ENCODE measurements around the gene MAML2. TPM values are rescaled to one million over a fixed set of nuclear protein-coding genes. Genes with fewer than 3 reads are reported as not detected.

MAML2 gene
- total RNA-seq, 5 donors from 2014 or later (not counting 1 experiment from before 2014, with no cell fraction given), result 30.4 to 66.7 (median 35.1) TPM

DNA sequence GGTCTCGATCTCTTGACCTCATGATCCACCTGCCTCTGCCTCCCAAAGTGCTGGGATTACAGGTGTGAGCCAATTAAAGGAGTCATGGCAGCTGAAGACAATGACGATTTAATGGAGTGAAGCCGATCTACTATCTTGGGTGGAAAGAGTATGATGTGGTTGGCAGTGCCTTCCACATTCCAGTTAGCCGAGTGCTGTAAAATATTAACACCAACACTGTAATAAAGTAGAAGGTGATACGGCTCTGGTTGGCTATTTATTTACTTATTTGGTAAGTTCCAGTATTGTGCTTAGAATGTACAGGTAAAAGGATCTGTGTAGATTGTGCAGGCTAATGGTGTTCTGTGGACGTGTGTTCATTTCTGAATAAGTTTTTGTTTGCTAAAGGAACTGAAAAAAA is 269.5 kb downstream of the MAML2 start:
- H3K27ac Mint-ChIP-seq, result no peak overlapping the region
- H3K4me1 Mint-ChIP-seq, result peaks cover 44 to 62% (median 58%) of the 10 kb centered on the region in 3 donors
- H3K4me3 ChIP-seq (ENCODE audit: control insufficient read depth in 1 of 2, extremely low read depth in 1 of 2, low read length in 1 of 2), result no peak overlapping the region
- H3K9me3 ChIP-seq, result no peaks in the 10 kb centered on the region
- H3K27me3 ChIP-seq (replicated peaks in 1 of 2; ENCODE audit: control insufficient read depth in 2 of 2, extremely low read depth in 1 of 2, insufficient read depth in 2 of 2, low read length in 1 of 2), result no peaks in the 10 kb centered on the region
- peaks cover 42% of the 10 kb centered on the region for H3K36me3 Mint-ChIP-seq
- no peak for ATAC-seq (replicated peaks in 1 of 4)
- CTCF ChIA-PET, result interaction anchor here in 1 of 2 donors (1.5 kb wide), 1 partner anchor 18 kb away, joined by 4 read pairs; no protein-coding TSS in a partner anchor
- no peak overlapping the region for H3K27ac ChIP-seq (ENCODE audit: low read length)
- no peak for DNase-seq
- no peak overlapping the region for H3K4me3 Mint-ChIP-seq
- H3K36me3 ChIP-seq (ENCODE audit: control insufficient read depth in 2 of 2, extremely low read depth in 1 of 2, insufficient read depth in 1 of 2, low read length in 1 of 2), result peaks cover 2 to 3% of the 10 kb centered on the region in 2 donors
- WGBS (ENCODE audit: insufficient coverage), result no CpG with 5 or more reads among the region's 6 CpGs
- POLR2A ChIA-PET, result interaction anchor here in 1 of 2 donors (0.6 kb wide), 1 partner anchor 67 kb away, joined by 5 read pairs; no protein-coding TSS in a partner anchor
- H3K27me3 Mint-ChIP-seq, result no peaks in the 10 kb centered on the region
- H3K9me3 Mint-ChIP-seq, result no peaks in the 10 kb centered on the region
- peaks cover 0 to 8% of the 10 kb centered on the region in 2 experiments for H3K4me1 ChIP-seq (ENCODE audit: control insufficient read depth in 1 of 2, extremely low read depth in 1 of 2, insufficient read depth in 2 of 2, low read length in 2 of 2)

DNA sequence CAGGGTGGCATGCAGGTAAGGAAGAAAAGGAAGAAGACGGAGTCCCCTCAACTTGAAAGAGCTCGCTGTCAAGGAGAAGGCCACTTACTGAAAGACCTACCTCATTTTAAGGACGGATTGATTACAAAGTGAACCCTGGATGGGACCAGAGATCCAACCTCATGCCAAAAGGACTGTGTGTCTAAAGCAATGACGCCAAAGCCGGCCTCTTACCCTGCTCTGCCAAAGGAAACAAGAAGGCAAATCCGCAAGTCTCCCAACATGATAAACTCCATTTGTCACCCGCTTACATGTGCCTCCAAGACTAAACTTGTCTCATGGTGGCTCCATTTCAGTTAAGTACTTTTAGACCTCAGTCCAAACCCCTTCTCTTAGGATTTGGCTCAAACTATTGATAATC is 270.4 kb downstream of the MAML2 start:
- Mint-ChIP-seq H3K9me3 (no peaks in the 10 kb centered on the region), H3K27ac (no peak overlapping the region), H3K27me3 (no peaks in the 10 kb centered on the region), H3K36me3 (peaks cover 37% of the 10 kb centered on the region), H3K4me1 (peaks cover 45 to 59% (median 57%) of the 10 kb centered on the region in 3 donors), H3K4me3 (no peak overlapping the region)
- DNase-seq (no peak), ATAC-seq (replicated peaks in 1 of 4) (no peak)
- H3K27ac ChIP-seq (ENCODE audit: low read length), result no peak overlapping the region
- CTCF ChIA-PET, result interaction anchor here (1.2 to 1.5 kb wide), 3 partner anchors 16 to 17 kb away, joined by 3 to 5 read pairs (median 4); no protein-coding TSS in a partner anchor
- H3K4me1 ChIP-seq (ENCODE audit: control insufficient read depth in 1 of 2, extremely low read depth in 1 of 2, insufficient read depth in 2 of 2, low read length in 2 of 2), result peaks cover 3 to 8% of the 10 kb centered on the region in 2 experiments
- no peaks in the 10 kb centered on the region for H3K9me3 ChIP-seq
- no peak overlapping the region for H3K4me3 ChIP-seq (ENCODE audit: control insufficient read depth in 1 of 2, extremely low read depth in 1 of 2, low read length in 1 of 2)
- no peaks in the 10 kb centered on the region for H3K27me3 ChIP-seq (replicated peaks in 1 of 2; ENCODE audit: control insufficient read depth in 2 of 2, extremely low read depth in 1 of 2, insufficient read depth in 2 of 2, low read length in 1 of 2)
- POLR2A ChIA-PET, result interaction anchor here in 1 of 2 donors (0.6 kb wide), 2 partner anchors 8 to 15 kb away, joined by 3 read pairs; no protein-coding TSS in a partner anchor
- 100% methylated on average over 4 of the region's 7 CpGs for WGBS (ENCODE audit: insufficient coverage)
- peaks cover 2 to 3% of the 10 kb centered on the region in 2 donors for H3K36me3 ChIP-seq (ENCODE audit: control insufficient read depth in 2 of 2, extremely low read depth in 1 of 2, insufficient read depth in 1 of 2, low read length in 1 of 2)

DNA sequence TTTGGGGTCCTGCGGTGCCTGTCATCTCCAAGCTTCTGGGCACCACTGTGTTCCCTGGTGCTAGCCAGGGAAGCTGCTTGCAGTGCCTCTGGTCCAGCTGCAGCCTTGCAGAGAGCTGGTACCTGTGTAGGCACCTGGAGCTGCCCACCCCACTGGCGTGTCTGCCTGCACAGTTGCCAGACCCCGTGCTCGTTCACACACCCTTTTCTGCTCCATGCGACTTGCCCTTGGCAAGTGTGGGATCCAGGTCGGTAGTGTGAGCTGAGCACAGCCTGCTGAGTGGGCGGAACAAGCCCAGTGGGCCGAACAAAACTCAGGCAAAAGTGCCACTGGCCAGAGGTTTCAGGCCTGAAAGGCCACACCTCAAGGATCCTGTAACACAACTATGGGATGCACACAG is 272.5 kb downstream of the MAML2 start:
- peaks cover 42% of the 10 kb centered on the region for H3K36me3 Mint-ChIP-seq
- 96% methylated on average over 8 of the region's 8 CpGs for WGBS (ENCODE audit: insufficient coverage)

DNA sequence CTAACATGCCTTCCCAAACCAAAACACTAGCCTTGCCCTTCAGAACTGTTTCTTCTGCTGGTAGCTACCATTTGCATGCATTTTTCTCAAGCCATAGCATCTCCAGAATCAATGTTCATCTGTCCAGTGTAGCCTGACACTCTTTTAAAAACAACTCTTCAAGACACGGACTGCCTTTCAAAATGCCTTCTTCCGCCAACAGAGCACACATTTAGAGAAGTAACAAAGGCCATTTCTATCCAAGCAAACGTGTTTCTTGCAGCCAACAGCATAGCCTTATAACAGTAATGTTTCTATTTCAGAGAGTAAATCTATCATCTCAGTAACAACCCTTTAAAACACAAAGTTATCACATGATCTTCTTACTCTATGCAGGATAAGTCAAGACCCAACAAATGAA is 275.8 kb downstream of the MAML2 start:
- Mint-ChIP-seq H3K4me3 (no peak overlapping the region), H3K9me3 (no peaks in the 10 kb centered on the region), H3K27me3 (no peaks in the 10 kb centered on the region), H3K27ac (peak overlapping the region in 1 of 2 donors; percentile 79), H3K4me1 (peaks cover 57 to 74% (median 68%) of the 10 kb centered on the region in 3 donors), H3K36me3 (peaks cover 19% of the 10 kb centered on the region)
- Histone ChIP-seq H3K4me1 (ENCODE audit: control insufficient read depth in 1 of 2, extremely low read depth in 1 of 2, insufficient read depth in 2 of 2, low read length in 2 of 2) (peaks cover 9 to 16% of the 10 kb centered on the region in 2 experiments), H3K36me3 (ENCODE audit: control insufficient read depth in 2 of 2, extremely low read depth in 1 of 2, insufficient read depth in 1 of 2, low read length in 1 of 2) (no peaks in the 10 kb centered on the region), H3K27ac (ENCODE audit: low read length) (no peak overlapping the region), H3K27me3 (replicated peaks in 1 of 2; ENCODE audit: control insufficient read depth in 2 of 2, extremely low read depth in 1 of 2, insufficient read depth in 2 of 2, low read length in 1 of 2) (no peaks in the 10 kb centered on the region), H3K4me3 (ENCODE audit: control insufficient read depth in 1 of 2, extremely low read depth in 1 of 2, low read length in 1 of 2) (no peak overlapping the region), H3K9me3 (no peaks in the 10 kb centered on the region)
- ATAC-seq (replicated peaks in 1 of 4), result no peak
- no peak for DNase-seq
- CTCF ChIA-PET, result interaction anchor here in 1 of 2 donors (1.2 to 2.7 kb wide), 2 partner anchors 12 to 82 kb away, joined by 5 to 12 read pairs; no protein-coding TSS in a partner anchor
- POLR2A ChIA-PET, result interaction anchor here in 1 of 2 donors (0.5 kb wide), 1 partner anchor 12 kb away, joined by 3 read pairs; no protein-coding TSS in a partner anchor
- WGBS (ENCODE audit: insufficient coverage), result no CpG with 5 or more reads among the region's 3 CpGs

More for the DNA sequence above, 272.5 kb downstream of the MAML2 start:
- CTCF ChIA-PET, result no interaction called here
- peaks cover 44 to 66% (median 59%) of the 10 kb centered on the region in 3 donors for H3K4me1 Mint-ChIP-seq
- no peak overlapping the region for H3K27ac Mint-ChIP-seq
- ATAC-seq (replicated peaks in 1 of 4), result no peak
- H3K27me3 ChIP-seq (replicated peaks in 1 of 2; ENCODE audit: control insufficient read depth in 2 of 2, extremely low read depth in 1 of 2, insufficient read depth in 2 of 2, low read length in 1 of 2), result no peaks in the 10 kb centered on the region
- H3K4me3 Mint-ChIP-seq, result no peak overlapping the region
- H3K36me3 ChIP-seq (ENCODE audit: control insufficient read depth in 2 of 2, extremely low read depth in 1 of 2, insufficient read depth in 1 of 2, low read length in 1 of 2), result peaks cover 0 to 2% of the 10 kb centered on the region in 2 donors
- H3K9me3 Mint-ChIP-seq, result no peaks in the 10 kb centered on the region
- H3K9me3 ChIP-seq, result no peaks in the 10 kb centered on the region
- no peak for DNase-seq
- POLR2A ChIA-PET, result no interaction called here
- H3K27me3 Mint-ChIP-seq, result no peaks in the 10 kb centered on the region
- no peak overlapping the region for H3K4me3 ChIP-seq (ENCODE audit: control insufficient read depth in 1 of 2, extremely low read depth in 1 of 2, low read length in 1 of 2)
- H3K4me1 ChIP-seq (ENCODE audit: control insufficient read depth in 1 of 2, extremely low read depth in 1 of 2, insufficient read depth in 2 of 2, low read length in 2 of 2), result peaks cover 4 to 7% of the 10 kb centered on the region in 2 experiments
- no peak overlapping the region for H3K27ac ChIP-seq (ENCODE audit: low read length)

DNA sequence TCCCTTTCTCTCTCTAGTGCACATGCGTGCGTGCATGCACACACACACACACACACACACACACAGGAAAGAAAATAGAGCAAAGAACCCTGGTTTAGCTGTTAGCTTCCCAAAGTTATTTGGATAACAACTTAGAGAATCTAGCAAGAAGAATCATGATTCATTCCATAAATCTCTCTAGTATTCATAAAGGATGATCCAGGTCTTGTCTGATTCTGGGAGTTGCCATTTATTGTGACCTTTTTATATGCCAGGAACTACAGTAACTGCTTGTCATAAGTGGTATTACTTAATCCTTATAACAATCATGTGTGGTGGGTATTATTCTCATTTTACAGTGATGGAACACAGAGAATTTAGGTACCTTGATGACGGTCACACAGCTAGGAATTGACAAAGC is 277.6 kb downstream of the MAML2 start:
- H3K27ac ChIP-seq (ENCODE audit: low read length), result no peak overlapping the region
- Mint-ChIP-seq H3K9me3 (no peaks in the 10 kb centered on the region), H3K27me3 (no peaks in the 10 kb centered on the region), H3K27ac (peak overlapping the region in 1 of 2 donors; percentile 64), H3K4me1 (peaks cover 65 to 74% (median 69%) of the 10 kb centered on the region in 3 donors), H3K36me3 (peaks cover 16% of the 10 kb centered on the region), H3K4me3 (no peak overlapping the region)
- DNase-seq, result no peak
- no peak overlapping the region for H3K4me3 ChIP-seq (ENCODE audit: control insufficient read depth in 1 of 2, extremely low read depth in 1 of 2, low read length in 1 of 2)
- peaks cover 9 to 19% of the 10 kb centered on the region in 2 experiments for H3K4me1 ChIP-seq (ENCODE audit: control insufficient read depth in 1 of 2, extremely low read depth in 1 of 2, insufficient read depth in 2 of 2, low read length in 2 of 2)
- no peaks in the 10 kb centered on the region for H3K9me3 ChIP-seq
- CTCF ChIA-PET, result interaction anchor here (0.7 kb wide), 2 partner anchors 10 to 11 kb away, joined by 3 to 5 read pairs; no protein-coding TSS in a partner anchor
- H3K27me3 ChIP-seq (replicated peaks in 1 of 2; ENCODE audit: control insufficient read depth in 2 of 2, extremely low read depth in 1 of 2, insufficient read depth in 2 of 2, low read length in 1 of 2), result no peaks in the 10 kb centered on the region
- H3K36me3 ChIP-seq (ENCODE audit: control insufficient read depth in 2 of 2, extremely low read depth in 1 of 2, insufficient read depth in 1 of 2, low read length in 1 of 2), result no peaks in the 10 kb centered on the region
- WGBS (ENCODE audit: insufficient coverage), result 100% methylated on average over 1 of the region's 3 CpGs
- POLR2A ChIA-PET, result no interaction called here
- ATAC-seq (replicated peaks in 1 of 4), result no peak

DNA sequence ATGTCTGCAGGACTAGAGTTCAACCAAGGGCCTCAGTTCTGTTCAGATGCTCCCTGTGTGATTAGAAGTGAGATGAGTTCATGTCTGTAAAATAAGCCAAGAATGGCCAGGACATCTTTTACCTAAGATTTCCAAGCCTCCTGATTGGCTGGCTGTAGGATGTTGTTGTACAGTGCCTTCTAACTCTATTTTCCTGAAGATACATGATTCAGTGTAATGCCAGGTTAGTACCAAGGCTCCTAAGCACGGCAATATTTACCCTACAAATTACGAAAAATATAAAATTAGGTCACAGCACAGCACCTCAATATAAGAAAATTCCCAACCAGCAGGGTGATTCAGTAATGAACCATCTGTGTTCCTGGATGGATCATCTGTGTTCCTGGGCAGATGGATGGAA is 279.1 kb downstream of the MAML2 start:
- H3K9me3 ChIP-seq, result no peaks in the 10 kb centered on the region
- ATAC-seq (replicated peaks in 1 of 4), result no peak
- peaks cover 5 to 19% of the 10 kb centered on the region in 2 experiments for H3K4me1 ChIP-seq (ENCODE audit: control insufficient read depth in 1 of 2, extremely low read depth in 1 of 2, insufficient read depth in 2 of 2, low read length in 2 of 2)
- H3K27me3 ChIP-seq (replicated peaks in 1 of 2; ENCODE audit: control insufficient read depth in 2 of 2, extremely low read depth in 1 of 2, insufficient read depth in 2 of 2, low read length in 1 of 2), result no peaks in the 10 kb centered on the region
- no peak overlapping the region for H3K4me3 Mint-ChIP-seq
- DNase-seq, result no peak
- no peak overlapping the region for H3K27ac ChIP-seq (ENCODE audit: low read length)
- ChIA-PET POLR2A (interaction anchor here in 1 of 2 donors (0.6 kb wide), 1 partner anchor 9 kb away, joined by 3 read pairs; no protein-coding TSS in a partner anchor), CTCF (interaction anchor here (1.0 to 2.1 kb wide), 2 partner anchors 279 kb away, joined by 3 to 11 read pairs; partner anchors contain the start of gene MAML2 (in 2 of the 2))
- H3K27me3 Mint-ChIP-seq, result no peaks in the 10 kb centered on the region
- peaks cover 27% of the 10 kb centered on the region for H3K36me3 Mint-ChIP-seq
- H3K4me1 Mint-ChIP-seq, result peaks cover 70 to 78% (median 75%) of the 10 kb centered on the region in 3 donors
- 100% methylated on average over 1 of the region's 2 CpGs for WGBS (ENCODE audit: insufficient coverage)
- no peak overlapping the region for H3K4me3 ChIP-seq (ENCODE audit: control insufficient read depth in 1 of 2, extremely low read depth in 1 of 2, low read length in 1 of 2)
- no peaks in the 10 kb centered on the region for H3K9me3 Mint-ChIP-seq
- no peak overlapping the region for H3K27ac Mint-ChIP-seq
- H3K36me3 ChIP-seq (ENCODE audit: control insufficient read depth in 2 of 2, extremely low read depth in 1 of 2, insufficient read depth in 1 of 2, low read length in 1 of 2), result no peaks in the 10 kb centered on the region
